Measurements from ENCODE around the gene ATRX.
"Not testable (repeated sequence)": the region's sequence is repeated elsewhere in the genome, so short reads cannot be mapped to it uniquely, and the experiment has no call there.

ATRX gene

GRCh38 chrX:77733342-77733741 is 52.7 kb downstream of the ATRX start:
- DNase-seq: no peak

- no peak for DNase-seq
Observed at GRCh38 chrX:77731821-77732419, 54.1 kb downstream of the ATRX start.

- DNase-seq: not testable (repeated sequence)
Observed at GRCh38 chrX:77726095-77726494, 59.9 kb downstream of the ATRX start.

- no peak for DNase-seq
Observed at GRCh38 chrX:77723681-77724080, 62.3 kb downstream of the ATRX start.

DNA sequence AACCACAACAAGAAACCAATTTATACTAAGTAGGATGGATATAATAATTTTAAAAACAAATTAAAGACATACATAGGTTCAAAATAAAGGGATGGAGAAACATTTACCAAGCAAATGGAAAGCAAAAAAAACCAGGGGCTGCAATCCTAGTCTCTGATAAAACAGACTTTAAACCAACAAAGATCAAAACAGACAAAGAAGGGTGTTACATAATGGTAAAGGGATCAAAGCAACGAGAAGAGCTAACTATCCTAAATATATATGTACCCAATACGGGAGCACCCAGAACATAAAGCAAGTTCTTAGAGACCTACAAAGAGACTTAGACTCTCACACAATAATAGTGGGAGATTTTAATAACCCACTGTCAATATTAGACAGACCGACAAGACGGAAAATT is 66.6 kb downstream of the ATRX start:
- DNase-seq: no peak

- DNase-seq: no peak
Observed at GRCh38 chrX:77704881-77705280, 81.1 kb downstream of the ATRX start.

GRCh38 chrX:77698242-77698641 is 87.8 kb downstream of the ATRX start:
- DNase-seq: no peak

DNA sequence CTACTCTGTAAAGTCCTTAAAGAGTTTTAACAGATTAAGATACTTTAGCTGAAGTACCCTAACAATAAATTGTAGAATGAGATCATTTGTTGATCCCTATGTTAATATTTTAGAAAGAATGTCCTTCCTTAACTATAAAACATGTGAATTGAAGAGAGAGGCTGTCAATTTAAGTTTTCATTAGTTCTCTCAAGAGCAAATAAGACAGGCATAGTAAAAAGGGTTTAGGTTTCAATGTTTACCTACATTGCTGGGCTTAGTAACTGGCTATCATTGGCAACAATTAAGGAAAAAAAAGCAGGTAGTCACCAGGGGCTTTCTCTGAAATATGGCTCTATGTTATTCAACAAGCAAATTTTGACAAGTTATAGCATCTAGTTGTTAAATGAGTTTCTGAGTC is 91.5 kb downstream of the ATRX start:
- no peak for DNase-seq

DNA sequence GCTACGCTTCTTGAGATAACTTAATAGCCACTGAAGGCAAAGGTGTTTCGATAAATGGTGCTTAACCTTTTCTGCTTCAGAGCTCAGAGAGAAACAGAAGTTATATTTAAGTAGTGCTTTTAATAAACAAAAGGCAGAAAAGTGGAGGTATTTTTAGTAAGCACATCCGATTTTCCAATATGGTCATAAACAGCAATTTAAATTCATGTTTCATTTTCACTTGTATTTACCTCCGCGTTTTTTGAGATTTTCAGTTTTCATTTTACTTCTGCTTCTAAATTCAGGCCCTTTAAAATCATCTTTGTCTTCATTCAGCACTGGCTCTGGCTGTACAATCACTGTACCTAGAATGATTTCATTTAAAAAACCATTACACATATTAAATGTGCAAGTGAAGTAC is 92.4 kb downstream of the ATRX start:
- no peak for DNase-seq

GRCh38 chrX:77691916-77692315 is 94.1 kb downstream of the ATRX start:
- no peak for DNase-seq

DNA sequence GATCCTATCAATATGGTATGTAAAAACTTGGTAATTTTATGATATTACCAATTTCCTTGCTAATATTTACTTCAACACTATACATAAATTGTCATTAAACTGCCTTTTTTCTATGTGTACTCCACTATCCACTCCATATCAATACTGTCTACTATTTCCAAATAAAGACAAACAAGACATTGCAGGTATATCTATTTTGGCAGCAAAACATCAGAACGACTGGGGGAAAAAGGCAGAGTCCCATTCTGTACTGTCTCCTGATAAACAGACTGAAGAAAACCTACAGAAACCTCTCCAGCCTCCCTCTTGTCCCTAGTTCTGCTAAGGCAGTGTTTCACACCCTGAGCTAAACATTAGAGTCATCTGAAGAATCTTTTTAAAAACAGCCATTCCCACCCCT is 96.6 kb downstream of the ATRX start:
- no peak for DNase-seq

DNA sequence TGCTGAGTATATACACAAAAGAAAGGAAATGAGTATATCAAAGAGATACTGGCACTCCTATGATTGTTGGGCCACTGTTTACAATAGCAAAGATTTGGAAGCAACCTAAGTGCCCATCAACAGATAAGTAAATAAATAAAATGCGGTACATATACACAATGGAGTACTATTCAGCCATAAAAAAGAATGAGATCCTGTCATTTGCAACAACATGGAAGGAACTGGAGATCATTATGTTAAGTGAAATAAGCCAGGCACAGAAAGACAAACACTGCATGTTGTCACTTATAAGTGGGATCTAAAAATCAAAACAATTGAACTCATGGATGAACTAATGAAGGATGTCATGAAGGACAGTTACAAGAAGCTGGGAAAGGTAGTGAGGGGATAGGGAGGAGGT is 100.3 kb downstream of the ATRX start:
- DNase-seq: not testable (repeated sequence)

DNA sequence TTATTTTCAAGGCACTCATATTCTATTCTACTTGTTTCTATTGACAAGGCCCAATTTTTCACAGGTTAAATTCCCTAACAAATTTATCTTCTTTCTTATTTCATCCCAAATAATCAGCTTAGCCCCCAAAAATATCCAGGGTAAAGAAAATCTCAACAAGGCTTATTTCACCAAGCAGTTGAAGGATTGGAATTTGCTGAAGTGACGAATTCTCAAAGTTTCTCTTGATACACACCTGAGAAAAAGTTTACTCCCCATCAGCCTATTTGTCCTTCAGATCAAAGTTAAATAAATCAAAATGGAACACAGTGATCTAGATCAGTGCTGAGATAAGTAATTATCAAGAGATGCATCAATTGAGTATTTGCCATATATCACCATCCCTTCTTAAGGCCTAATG is 106.9 kb downstream of the ATRX start:
- no peak for DNase-seq

DNA sequence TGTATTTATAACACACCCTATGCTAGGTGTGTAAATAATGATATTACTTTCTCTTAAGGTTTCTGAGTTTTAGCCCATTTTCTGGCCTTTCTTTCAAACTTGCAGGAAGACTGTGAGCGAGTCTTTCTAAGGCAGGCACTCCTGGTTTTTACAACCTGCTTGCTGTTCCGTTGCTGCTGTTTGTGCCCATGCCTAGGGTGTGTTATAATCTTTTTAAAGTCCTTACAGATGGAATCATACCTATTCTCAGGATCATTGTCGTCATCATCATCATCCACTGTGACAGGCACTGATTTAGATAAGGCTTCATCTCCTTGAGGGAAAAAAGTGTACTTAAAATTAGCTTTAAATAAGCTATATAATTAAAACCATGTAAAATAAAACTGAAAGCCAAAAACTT is 110.0 kb downstream of the ATRX start:
- no peak for DNase-seq

DNA sequence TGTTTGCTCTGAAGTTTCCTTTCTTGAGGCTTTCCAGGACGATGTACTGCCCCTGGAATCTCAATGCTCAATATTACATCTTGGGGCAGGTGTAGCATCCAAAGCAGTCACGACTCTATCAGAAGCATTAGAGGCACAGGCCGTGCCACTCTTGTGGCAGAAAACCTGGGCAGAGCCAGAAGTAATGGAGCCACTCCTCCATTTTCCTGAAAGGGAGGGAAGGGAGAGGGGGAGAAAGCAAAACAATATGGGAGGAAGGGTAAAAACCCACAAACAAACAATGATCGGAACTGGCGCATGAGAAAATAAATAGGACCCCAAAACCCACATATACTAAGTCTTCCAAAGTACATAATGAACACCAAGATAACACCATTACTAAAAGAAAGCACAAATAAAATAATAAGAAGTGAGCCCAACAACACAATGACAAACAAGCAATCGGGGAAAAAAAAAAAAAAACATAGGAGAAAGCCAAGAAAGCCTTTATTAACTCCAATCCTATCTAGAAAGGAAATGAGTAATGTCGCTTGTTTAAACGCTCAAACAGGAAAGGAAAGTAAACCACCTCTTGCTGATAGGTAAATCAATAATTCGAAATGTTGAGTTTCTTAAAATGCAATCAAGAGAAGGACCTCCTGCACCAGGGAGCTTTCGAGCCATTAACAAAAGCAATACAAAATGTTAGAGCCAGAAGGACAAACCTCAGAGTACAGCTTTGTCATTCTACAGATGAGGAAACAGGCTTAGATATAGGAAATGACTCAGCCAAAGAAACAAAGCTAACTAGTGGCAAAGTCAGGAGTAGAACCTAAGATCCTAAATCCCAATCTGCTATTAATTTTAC is 117.4 kb downstream of the ATRX start:
- DNase-seq: no peak

GRCh38 chrX:77658886-77659285 is 127.1 kb downstream of the ATRX start:
- DNase-seq: no peak

- DNase-seq: no peak
Observed at GRCh38 chrX:77652095-77652494, 133.9 kb downstream of the ATRX start.

DNA sequence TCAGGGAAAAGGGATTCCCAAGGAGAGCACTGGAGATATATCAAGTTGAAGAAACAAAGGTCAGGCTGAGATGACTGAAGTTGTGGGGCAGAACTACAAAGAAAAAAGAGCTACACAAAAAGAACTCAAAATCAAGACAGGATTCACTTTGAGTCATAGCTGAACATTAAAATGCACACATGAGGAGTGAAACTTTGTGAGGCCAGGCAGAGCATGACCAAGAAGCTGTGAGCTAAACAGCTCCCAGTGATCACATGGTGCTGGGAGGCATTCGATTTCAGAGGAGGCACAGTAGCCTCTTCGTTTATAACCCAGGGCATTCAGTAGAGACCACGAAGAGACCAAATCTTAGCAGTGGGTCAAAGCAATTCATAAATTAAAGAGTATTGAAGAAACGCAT is 145.3 kb downstream of the ATRX start:
- no peak for DNase-seq

GRCh38 chrX:77639820-77640219 is 146.2 kb downstream of the ATRX start:
- DNase-seq: no peak

DNA sequence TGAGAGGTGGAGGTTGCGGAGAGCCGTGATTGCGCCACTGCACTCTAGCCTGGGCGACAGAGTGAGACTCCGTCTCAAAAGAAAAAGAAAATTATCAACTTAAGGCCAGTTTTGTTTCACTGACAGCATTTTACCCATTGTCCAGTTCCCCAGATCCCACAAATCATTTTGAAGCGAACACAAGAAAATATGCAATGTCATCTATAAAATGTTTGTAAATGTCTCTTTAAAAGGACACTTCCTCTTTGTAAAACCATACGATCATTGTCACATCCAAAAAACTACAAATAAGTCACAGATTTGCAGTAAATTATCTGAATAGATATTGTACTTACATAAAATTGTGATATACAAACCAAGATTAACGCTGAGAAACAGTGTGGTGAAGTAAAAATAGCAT is 147.6 kb downstream of the ATRX start:
- DNase-seq: no peak

- no peak for DNase-seq
Observed at GRCh38 chrX:77635373-77635772, 150.6 kb downstream of the ATRX start.

GRCh38 chrX:77628294-77629025 is 157.6 kb downstream of the ATRX start:
- DNase-seq: no peak

DNA sequence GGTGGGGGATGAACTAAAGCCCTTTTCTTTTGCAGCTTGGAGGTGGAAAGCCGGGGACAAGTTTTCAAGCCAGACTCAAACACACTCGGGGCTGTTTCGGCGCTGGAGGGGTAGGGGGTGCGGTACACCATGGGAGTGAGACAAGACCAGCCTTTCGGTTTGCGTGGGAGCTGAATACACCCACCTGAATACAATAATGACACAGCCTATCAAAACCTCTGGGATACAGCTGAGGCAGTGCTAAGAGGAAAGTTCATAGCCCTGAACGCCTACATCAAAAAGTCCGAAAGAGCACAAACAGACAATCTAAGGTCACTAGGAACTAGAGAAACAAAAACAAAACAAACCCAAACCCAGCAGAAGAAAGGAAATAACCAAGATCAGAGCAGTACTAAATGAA is 163.3 kb downstream of the ATRX start:
- peak in 1 of 2 donors; percentile 1 for DNase-seq

DNA sequence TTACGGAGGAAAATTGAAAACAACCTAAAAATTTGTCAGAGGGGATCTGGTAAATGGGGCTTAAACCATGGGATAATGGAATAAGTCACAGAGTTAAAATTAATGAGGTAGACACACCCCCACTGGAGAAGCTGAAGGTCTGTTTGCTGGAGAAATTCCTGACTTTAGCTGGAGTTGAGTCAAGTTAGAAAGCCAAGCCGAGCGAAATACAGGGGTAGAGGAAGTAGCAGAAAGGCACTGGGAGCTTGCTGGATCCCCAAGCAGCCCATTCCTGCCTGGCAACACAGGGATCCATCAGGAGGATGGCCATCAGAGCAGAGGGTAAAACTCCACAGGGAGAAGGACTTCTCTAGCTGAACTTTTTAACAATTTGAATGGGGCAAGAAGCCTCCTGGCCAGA is 163.8 kb downstream of the ATRX start:
- DNase-seq: no peak
